SW 1271 (cell line): ENCODE measurements around the gene IL9R.
"Not testable (repeated sequence)": the region's sequence is repeated elsewhere in the genome, so short reads cannot be mapped to it uniquely, and the experiment has no call there.

Experiments used
- DNase-seq, 2 experiments: peaks; one replicate each; lab custom pipeline; 2025; lab: John Stamatoyannopoulos, UW

IL9R gene

DNA sequence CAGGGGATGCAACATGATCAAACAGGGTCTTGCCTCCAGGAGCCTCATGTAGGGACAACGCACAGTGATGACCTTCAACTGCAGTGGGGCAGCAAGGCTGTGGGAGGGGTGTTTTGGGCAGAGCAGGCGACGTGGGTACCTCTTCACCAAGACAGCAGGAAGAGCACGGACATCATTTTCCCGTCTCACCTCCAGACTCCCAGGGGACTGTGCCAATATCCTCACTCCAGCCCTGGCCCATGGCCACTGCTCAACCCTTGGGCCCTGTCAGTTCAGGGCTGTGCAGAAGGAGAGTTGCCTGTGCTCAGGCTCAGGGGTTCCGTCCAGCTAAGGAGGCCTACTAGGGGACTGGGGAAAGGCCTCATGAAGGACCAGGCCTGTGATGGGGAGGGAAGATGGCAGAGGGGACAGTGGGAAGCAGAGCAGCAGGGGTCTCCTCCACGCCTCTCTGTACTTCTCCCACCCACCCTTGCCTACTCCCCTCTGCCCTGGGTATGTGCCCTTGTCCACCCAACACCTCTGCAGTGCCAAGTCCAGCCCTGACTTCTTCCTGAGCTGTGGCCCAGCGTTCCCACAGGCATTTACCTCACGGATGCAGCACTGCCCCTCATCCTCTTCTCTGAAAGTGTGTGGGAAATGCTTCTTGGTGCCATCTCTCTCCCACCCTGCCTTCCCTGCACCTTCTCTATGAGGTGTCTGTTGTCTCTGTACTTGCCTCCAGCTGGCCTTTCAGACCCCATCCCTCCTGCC is 1.4 kb downstream of the IL9R start:
- DNase-seq = no peak

DNA sequence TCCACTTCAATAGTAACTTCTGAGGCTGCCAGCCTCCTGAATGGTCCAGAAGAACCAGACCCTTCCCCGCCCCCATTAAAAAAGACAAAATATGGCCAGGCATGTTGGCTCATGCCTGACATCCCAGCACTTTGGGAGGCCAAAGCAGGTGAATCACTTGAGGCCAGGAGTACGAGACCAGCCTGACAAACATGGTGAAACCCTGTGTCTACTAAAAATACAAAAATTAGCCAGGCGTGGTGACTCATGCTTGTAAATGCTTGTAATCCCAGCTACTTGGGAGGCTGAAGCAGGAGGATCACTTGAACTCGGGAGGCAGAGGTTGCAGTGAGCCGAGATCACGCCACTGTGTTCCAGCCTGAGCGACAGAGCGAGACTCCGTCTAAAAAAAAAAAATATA is 2.3 kb downstream of the IL9R start:
- not testable (repeated sequence) for DNase-seq

DNA sequence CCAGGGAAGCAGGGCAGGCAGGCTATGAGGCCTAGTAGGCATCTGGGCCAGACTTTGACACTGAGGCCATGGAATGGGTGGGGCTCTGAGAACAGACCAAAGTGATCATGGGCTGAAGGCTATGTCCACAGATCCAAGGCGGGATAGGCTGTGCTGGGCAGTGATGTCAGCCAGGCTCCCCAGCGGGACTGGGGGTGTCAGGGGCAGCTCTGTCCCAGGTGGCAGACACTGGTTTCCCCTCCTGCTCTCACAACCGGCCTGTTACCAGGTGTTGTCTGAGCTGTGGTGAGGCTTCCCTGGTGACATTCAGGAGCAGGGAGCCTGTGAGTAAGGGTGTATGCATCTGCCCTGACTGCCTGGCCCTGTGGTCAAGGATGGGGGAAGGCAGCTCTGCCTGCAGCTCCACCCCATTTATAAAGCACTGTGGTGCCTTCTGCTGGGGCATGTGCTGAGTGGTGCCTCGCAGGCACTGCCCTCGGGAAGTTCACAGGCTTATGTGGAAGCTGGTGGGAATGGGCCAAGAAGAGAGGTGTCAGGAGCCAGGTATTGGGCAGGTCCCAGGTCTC is 2.9 kb downstream of the IL9R start:
- no peak for DNase-seq

DNA sequence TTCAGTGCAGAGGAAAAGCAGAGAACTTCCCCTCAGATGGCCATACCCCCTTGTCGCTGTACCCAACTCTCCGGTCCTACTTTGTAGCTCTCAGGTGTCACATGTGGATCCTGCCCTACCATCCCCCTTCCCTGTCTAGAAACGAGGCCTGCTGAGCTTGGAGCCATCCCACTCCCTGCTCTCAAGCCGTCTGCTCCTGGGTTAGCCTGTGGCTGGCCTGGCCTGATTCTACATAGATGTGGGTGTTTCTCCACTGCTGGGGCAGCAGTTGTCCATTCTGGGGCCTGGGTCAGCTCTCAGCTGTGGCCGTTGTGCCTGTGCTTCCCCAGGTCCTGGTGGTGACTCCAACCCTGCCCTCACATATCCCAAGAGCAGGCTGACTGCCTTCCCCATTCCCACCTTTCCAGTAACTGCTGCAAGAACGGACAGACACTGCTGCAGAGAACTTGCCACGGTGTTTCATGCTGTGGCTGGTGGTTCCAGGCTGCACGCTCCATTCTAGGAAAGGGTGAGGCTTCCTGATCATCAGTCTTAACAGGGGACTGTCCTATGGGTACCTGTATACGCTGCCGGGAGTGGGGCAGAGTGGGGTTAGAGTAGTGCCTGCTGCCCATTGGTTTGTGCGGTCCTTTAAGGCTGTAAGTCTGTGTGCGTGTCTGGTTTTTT is 3.6 kb downstream of the IL9R start:
- no peak for DNase-seq

GRCh38 chrX:156001667-156002021 is 4.1 kb downstream of the IL9R start:
- DNase-seq = no peak

DNA sequence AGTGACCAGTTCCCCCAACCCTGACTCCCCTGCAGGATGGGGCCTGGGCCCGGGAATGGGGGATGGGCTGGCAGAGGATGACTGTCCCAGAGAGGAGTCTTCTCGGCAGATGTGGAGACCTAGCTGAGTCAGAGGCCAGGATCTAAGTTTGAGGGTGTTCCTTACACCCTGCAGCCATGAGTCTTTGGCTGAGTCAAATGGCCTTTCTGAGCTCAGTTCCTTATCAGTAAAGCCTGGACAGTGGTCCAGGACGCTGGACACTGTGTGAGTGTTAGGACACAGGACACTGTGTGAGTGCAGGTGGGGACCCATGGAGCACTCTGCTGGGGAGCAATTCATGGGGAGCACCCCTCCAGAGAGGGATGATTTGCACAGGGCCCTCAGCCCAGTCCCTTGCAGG is 5.0 kb downstream of the IL9R start:
- DNase-seq = no peak

GRCh38 chrX:156003486-156004185 is 6.1 kb downstream of the IL9R start:
- no peak for DNase-seq

DNA sequence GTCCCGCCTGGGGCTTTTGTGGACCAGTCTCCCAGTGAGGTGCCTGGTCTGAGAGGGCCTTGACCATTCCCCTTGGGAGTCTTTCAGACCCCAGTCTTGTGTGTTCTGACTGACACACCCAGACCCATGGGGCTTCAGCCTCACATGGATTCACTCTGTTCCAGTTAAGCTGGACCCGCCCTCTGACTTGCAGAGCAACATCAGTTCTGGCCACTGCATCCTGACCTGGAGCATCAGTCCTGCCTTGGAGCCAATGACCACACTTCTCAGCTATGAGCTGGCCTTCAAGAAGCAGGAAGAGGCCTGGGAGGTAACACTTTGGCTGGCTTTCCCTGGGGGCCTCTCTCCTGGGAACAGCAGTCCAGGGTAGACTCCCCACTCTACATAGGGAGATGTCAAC is 6.8 kb downstream of the IL9R start:
- no peak for DNase-seq

DNA sequence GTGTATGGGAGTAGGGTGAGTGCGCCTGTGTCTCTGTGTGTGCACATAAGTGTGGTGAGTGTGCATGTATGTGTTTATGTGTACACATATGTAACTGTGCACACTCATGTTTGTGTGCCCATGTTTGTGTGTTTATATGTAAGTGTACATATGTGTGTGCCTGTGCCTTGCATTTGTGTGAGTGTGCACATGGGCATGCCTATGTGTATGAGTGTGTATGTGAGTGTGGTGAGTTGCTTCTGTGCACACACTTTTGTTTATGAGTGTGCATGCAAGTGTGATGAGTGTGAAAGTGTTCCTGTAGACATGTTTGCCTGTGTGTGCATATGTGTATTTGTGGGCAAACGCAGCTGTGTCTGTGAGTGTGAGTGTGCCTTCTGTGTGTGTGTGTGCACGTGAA is 7.2 kb downstream of the IL9R start:
- no peak for DNase-seq

DNA sequence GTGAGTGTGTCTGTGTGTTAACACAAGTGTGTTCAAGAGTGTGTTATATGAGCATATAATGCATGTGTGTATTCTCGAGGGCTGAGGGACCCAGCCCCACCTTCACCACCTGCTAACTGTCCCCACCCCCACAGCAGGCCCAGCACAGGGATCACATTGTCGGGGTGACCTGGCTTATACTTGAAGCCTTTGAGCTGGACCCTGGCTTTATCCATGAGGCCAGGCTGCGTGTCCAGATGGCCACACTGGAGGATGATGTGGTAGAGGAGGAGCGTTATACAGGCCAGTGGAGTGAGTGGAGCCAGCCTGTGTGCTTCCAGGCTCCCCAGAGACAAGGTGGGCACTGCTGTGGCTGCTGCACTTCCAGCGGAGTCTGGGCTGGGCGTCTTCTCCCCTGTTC is 7.6 kb downstream of the IL9R start:
- DNase-seq = no peak

DNA sequence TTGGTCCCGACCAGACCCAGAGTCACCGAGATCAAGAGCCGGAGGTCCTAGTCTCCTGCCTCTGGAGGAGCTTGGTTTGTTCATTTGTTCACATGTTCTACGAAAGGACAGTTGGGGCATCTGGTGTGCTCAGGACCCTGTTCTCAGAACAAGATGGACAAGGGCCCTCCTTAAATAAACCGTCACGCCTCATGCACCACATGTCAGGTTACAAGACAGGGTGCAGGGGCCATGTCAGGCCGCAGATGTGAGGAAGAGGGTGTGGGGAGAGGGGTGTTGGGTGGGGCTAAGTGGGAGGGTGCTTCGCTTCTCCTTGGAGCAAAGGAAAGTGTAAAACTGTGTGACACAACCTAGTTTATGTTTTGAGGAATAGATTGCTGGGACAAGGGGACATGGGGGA is 9.0 kb downstream of the IL9R start:
- DNase-seq = not testable (repeated sequence)

- DNase-seq = not testable (repeated sequence)
These were observed 10.9 kb downstream of the IL9R start for GRCh38 chrX:156008379-156008778.

GRCh38 chrX:156008915-156009314 is 11.4 kb downstream of the IL9R start:
- no peak for DNase-seq

DNA sequence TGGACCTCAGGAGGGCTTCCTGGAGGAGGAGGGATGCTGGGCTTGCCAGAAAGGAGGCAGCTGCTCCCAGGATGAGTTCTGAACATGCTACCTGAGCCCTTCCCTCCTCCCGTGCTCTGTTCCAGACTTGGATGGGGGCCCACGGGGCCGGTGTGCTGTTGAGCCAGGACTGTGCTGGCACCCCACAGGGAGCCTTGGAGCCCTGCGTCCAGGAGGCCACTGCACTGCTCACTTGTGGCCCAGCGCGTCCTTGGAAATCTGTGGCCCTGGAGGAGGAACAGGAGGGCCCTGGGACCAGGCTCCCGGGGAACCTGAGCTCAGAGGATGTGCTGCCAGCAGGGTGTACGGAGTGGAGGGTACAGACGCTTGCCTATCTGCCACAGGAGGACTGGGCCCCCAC is 12.2 kb downstream of the IL9R start:
- DNase-seq = not testable (repeated sequence)

DNA sequence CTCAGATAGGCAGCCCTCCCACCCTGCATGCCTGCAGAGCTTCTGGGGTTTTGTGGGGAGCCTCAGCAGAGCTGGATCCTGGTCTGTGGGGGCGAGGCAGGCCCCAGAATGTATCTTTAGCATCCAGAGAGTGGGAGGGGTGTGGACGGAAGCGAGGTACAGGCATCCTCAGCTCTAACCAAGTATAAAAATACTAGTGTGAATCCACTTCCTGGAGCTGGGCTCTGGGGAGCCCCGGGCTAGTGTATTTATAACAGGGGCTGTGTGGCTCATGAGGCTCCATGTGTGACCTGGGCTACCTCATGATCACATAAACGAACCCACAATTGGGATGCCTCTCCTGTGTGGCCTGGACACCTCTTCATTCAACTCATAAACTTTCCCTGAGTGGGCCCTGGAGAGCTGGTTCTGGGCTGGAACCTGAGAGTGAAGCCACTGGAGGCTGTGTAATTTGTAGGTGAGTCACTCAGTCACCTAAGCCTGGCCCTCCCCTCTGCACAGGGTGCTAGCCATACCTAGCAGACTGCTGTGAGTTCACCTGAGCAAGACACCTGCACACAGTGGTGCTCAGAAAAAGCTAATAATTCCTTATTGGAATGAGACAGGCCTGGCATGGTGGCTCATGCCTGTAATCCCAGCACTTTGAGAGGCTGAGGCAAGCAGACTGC is 15.9 kb downstream of the IL9R start:
- not testable (repeated sequence) for DNase-seq

GRCh38 chrX:156019846-156020245 is 22.4 kb downstream of the IL9R start:
- DNase-seq = not testable (repeated sequence)

GRCh38 chrX:156023002-156023401 is 25.5 kb downstream of the IL9R start:
- DNase-seq = not testable (repeated sequence)

DNA sequence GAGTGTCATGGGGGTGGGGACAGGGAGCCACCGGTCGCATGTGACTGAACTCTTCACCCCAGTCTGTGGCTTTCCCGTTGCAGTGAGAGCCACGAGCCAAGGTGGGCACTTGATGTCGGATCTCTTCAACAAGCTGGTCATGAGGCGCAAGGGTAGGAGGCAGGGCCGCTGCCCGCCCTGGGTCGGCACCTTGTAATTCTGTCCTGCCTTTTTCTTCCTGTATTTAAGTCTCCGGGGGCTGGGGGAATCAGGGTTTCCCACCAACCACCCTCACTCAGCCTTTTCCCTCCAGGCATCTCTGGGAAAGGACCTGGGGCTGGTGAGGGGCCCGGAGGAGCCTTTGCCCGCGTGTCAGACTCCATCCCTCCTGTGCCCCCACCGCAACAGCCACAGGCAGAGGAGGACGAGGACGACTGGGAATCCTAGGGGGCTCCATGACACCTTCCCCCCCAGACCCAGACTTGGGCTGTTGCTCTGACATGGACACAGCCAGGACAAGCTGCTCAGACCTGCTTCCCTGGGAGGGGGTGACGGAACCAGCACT is 27.5 kb downstream of the IL9R start:
- DNase-seq = not testable (repeated sequence)

DNA sequence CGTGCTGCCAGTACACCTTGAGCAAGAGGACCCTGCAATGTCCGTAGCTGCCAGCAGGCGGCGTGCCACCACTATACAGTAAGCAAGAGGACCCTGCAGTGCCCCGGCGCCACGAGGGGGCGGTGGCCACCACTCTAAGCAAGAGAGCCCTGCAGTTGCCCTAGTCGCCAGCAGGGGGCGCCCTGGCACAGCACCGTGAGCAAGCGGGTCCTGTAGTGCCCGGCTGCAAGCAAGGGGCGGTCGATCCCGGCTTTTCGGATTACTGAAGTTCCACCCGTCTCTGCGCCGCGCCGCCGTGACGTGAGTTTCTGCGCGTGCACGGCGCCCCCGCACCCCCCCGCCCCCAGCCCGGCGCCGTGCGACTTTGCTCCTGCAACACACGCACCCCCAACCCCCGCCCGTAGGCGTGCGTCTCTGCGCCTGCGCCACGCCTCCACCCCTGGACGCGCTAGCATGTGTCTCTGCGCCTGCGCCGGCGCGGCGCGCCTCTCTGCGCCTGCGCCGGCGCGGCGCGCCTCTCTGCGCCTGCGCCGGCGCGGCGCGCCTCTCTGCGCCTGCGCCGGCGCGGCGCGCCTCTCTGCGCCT is 31.2 kb downstream of the IL9R start:
- DNase-seq = not testable (repeated sequence)

- not testable (repeated sequence) for DNase-seq
These were observed 31.8 kb downstream of the IL9R start for GRCh38 chrX:156029296-156029695.

- DNase-seq = not testable (repeated sequence)
These were observed 32.4 kb downstream of the IL9R start for GRCh38 chrX:156029707-156030442.
